ENCODE data around the gene MAP4K4.

- TF ChIP-seq CEBPB (IDR thresholded peaks at IDR 0.05; ENCODE audit: low read depth, low read length) (no peak), MAFK (IDR thresholded peaks at IDR 0.05; ENCODE audit: low read depth, low read length) (no peak), SMC3 (IDR thresholded peaks at IDR 0.05; ENCODE audit: low read depth, low read length) (no peak), POLR2A (IDR thresholded peaks at IDR 0.05; ENCODE audit: low read depth, low read length) (no peak), MXI1 (IDR thresholded peaks at IDR 0.05; ENCODE audit: borderline replicate concordance, low read depth, low read length) (no peak)
These were observed 199.8 kb downstream of the MAP4K4 start for GRCh38 chr2:101897301-101897700.
